Endothelial cell (in vitro differentiated cells): ENCODE results near the gene RARRES1. TPM values are rescaled to one million over a fixed set of nuclear protein-coding genes. Genes with fewer than 3 reads are reported as not detected.

Experiments used
- DNase-seq: peaks from one replicate; pipeline ENCODE4 v3.0.0; 2021; ENCODE audit warnings: low spot score
- H3K27ac Mint-ChIP-seq: one replicate; pipeline ENCODE4 v1.8.0; 2021; ENCODE audit warnings: mixed read lengths, inconsistent platforms; ENCODE audit not compliant: unreplicated experiment
- H3K27me3 Mint-ChIP-seq: one replicate; pipeline ENCODE4 v1.8.0; 2021; ENCODE audit warnings: mild to moderate bottlenecking, moderate library complexity, mixed read lengths, inconsistent platforms; ENCODE audit not compliant: unreplicated experiment
- H3K36me3 Mint-ChIP-seq: one replicate; pipeline ENCODE4 v1.8.0; 2021; ENCODE audit warnings: mild to moderate bottlenecking, low read depth, mixed read lengths, inconsistent platforms; ENCODE audit not compliant: unreplicated experiment
- H3K4me1 Mint-ChIP-seq: one replicate; pipeline ENCODE4 v1.8.0; 2021; ENCODE audit warnings: mild to moderate bottlenecking, mixed read lengths, inconsistent platforms; ENCODE audit not compliant: unreplicated experiment
- H3K4me3 Mint-ChIP-seq: one replicate; pipeline ENCODE4 v1.8.0; 2021; ENCODE audit warnings: mild to moderate bottlenecking, mixed read lengths, inconsistent platforms; ENCODE audit not compliant: unreplicated experiment
- H3K9me3 Mint-ChIP-seq: one replicate; pipeline ENCODE4 v1.8.0; 2021; ENCODE audit warnings: mixed read lengths, inconsistent platforms; ENCODE audit not compliant: unreplicated experiment
- total RNA-seq: library from RNA; stranded (reverse); fragmentation: NEBNext Ultra II Directional; extraction: Animal tissue kit (Norgen Biotek cat#: 25700); gene quantifications from one replicate; pipeline ENCODE4 v1.2.1, GENCODE V29; 2021; ENCODE audit not compliant: unreplicated experiment
- TF ChIP-seq, protein P1 (sequence below): fragments of 200-600 bp; sonication (generic); IDR thresholded peaks from one replicate; pipeline ENCODE4 v1.5.0; 2021; ENCODE audit warnings: antibody characterized with exemption; ENCODE audit not compliant: unreplicated experiment

RARRES1 gene
- total RNA-seq, 1 donor from 2014 or later = not detected

DNA sequence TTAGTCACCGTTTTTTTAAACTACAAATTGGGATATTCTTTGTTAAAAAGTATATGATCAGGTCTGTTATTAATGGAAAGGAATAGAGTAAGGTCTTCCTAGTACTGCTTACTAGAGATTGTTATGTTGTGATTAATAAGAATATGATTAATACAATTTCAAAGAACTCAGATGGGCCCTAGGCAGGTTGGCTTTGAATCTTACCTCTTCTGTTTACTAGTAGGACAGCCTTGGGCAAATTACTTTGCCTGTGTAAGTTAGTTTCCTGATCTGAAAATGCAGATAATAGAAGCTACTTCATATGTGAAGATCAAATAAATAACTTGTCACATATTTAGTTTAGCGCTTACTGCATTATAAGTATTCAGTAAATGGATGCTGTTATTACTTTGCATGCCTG lies 81.1 kb downstream of the RARRES1 start:
- H3K27ac Mint-ChIP-seq = peak overlapping the region; percentile 89
- DNase-seq = no peak
- H3K4me3 Mint-ChIP-seq = no peak overlapping the region
- TF ChIP-seq, protein P1, sequence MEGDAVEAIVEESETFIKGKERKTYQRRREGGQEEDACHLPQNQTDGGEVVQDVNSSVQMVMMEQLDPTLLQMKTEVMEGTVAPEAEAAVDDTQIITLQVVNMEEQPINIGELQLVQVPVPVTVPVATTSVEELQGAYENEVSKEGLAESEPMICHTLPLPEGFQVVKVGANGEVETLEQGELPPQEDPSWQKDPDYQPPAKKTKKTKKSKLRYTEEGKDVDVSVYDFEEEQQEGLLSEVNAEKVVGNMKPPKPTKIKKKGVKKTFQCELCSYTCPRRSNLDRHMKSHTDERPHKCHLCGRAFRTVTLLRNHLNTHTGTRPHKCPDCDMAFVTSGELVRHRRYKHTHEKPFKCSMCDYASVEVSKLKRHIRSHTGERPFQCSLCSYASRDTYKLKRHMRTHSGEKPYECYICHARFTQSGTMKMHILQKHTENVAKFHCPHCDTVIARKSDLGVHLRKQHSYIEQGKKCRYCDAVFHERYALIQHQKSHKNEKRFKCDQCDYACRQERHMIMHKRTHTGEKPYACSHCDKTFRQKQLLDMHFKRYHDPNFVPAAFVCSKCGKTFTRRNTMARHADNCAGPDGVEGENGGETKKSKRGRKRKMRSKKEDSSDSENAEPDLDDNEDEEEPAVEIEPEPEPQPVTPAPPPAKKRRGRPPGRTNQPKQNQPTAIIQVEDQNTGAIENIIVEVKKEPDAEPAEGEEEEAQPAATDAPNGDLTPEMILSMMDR = no peak
- H3K36me3 Mint-ChIP-seq = peaks cover 18% of the 10 kb centered on the region
- H3K27me3 Mint-ChIP-seq = no peaks in the 10 kb centered on the region
- no peaks in the 10 kb centered on the region for H3K9me3 Mint-ChIP-seq
- peaks cover 49% of the 10 kb centered on the region for H3K4me1 Mint-ChIP-seq

- Mint-ChIP-seq H3K27ac (peak overlapping the region; percentile 99), H3K9me3 (no peaks in the 10 kb centered on the region), H3K36me3 (peaks cover 14% of the 10 kb centered on the region), H3K4me1 (peaks cover 53% of the 10 kb centered on the region), H3K4me3 (peak overlapping the region; percentile 70), H3K27me3 (peaks cover under 1% of the 10 kb centered on the region)
- peak; percentile 53 for DNase-seq
- TF ChIP-seq, protein P1 = no peak
These were observed 82.5 kb downstream of the RARRES1 start for GRCh38 chr3:158649791-158650190.

Other genes starting within 250 kb of the RARRES1 start
- gene MLF1, start 161.3 kb downstream of the RARRES1 start, total RNA-seq = 59.8 TPM
- gene GFM1, start 87.9 kb downstream of the RARRES1 start, total RNA-seq = 71.2 TPM
- gene LXN, start 59.8 kb downstream of the RARRES1 start, total RNA-seq = 70.6 TPM
- gene MFSD1, start 69.6 kb upstream of the RARRES1 start, total RNA-seq = 24.8 TPM